Hepatocyte (in vitro differentiated cells): ENCODE results near the gene ZNF431. TPM values are rescaled to one million over a fixed set of nuclear protein-coding genes. Genes with fewer than 3 reads are reported as not detected.
"Not testable (repeated sequence)": the region's sequence is repeated elsewhere in the genome, so short reads cannot be mapped to it uniquely, and the experiment has no call there.

Experiments used
- DNase-seq: peaks from one replicate; pipeline ENCODE4 v3.0.0-alpha.2; 2016; ENCODE audit warnings: low spot score
- H2AFZ ChIP-seq: fragments of 200-600 bp; sonication (generic); 2 replicates; pipeline ENCODE4 v1.6.0; 2016; ENCODE audit warnings: antibody characterized with exemption, mild to moderate bottlenecking
- H3K27ac ChIP-seq: fragments of 200-600 bp; sonication (generic); 2 replicates; pipeline ENCODE4 v1.5.1; 2016; ENCODE audit warnings: mild to moderate bottlenecking
- H3K27me3 ChIP-seq: fragments of 200-600 bp; sonication (generic); 2 replicates; pipeline ENCODE4 v1.6.1; 2016
- H3K36me3 ChIP-seq: fragments of 200-600 bp; sonication (generic); replicated peaks from 2 replicates; pipeline ENCODE4 v1.5.1; 2016; ENCODE audit warnings: low read depth; ENCODE audit not compliant: insufficient read depth
- H3K4me1 ChIP-seq: fragments of 200-600 bp; sonication (generic); 2 replicates; pipeline ENCODE4 v1.5.1; 2016; ENCODE audit warnings: mild to moderate bottlenecking, moderate library complexity; ENCODE audit not compliant: insufficient read depth
- H3K4me2 ChIP-seq: fragments of 200-600 bp; sonication (generic); 2 replicates; pipeline ENCODE4 v1.6.0; 2016
- H3K4me3 ChIP-seq: fragments of 200-600 bp; sonication (generic); 2 replicates; pipeline ENCODE4 v1.5.1; 2016; ENCODE audit warnings: mild to moderate bottlenecking
- H3K79me2 ChIP-seq: fragments of 200-600 bp; sonication (generic); 2 replicates; pipeline ENCODE4 v1.6.0; 2017; ENCODE audit warnings: mild to moderate bottlenecking
- H3K9me2 ChIP-seq: fragments of 200-600 bp; sonication (generic); replicated peaks from 2 replicates; pipeline ENCODE4 v1.6.0; 2017; ENCODE audit warnings: mild to moderate bottlenecking; ENCODE audit not compliant: insufficient read depth
- H3K9me3 ChIP-seq: fragments of 200-600 bp; sonication (generic); 2 replicates; pipeline ENCODE4 v1.5.1; 2016; ENCODE audit warnings: low read depth, mild to moderate bottlenecking
- H4K20me1 ChIP-seq: fragments of 200-600 bp; sonication (generic); 2 replicates; pipeline ENCODE4 v1.6.0; 2016; ENCODE audit warnings: mild to moderate bottlenecking; ENCODE audit not compliant: insufficient read depth, poor library complexity, severe bottlenecking
- CTCF ChIP-seq: fragments of 200-600 bp; sonication (generic); IDR thresholded peaks from 2 replicates; pipeline ENCODE4 v1.5.1; 2016; ENCODE audit warnings: antibody characterized with exemption, mild to moderate bottlenecking; ENCODE audit not compliant: poor library complexity
- EZH2 ChIP-seq: fragments of 200-600 bp; sonication (generic); IDR thresholded peaks from 2 replicates; pipeline ENCODE4 v1.6.1; 2016; ENCODE audit warnings: antibody characterized with exemption, mild to moderate bottlenecking, borderline replicate concordance
- EZH2phosphoT487 ChIP-seq: fragments of 200-600 bp; sonication (generic); IDR thresholded peaks from one replicate; pipeline ENCODE4 v1.6.1; 2018; ENCODE audit warnings: antibody characterized with exemption, mild to moderate bottlenecking, low read depth, moderate library complexity; ENCODE audit not compliant: unreplicated experiment, severe bottlenecking
- WGBS: methylation state at CpG from one replicate; pipeline ENCODE4 v1.1.6; 2016; ENCODE audit warnings: low lambda C conversion rate; ENCODE audit errors: missing lambda C conversion rate; 5-methylcytosine and 5-hydroxymethylcytosine counted together
- polyA plus RNA-seq: library from polyadenylated mRNA; unstranded; fragments of >200 nt; fragmentation: Nextera tagmentation; extraction: Ambion mirVana; gene quantifications from 2 replicates; pipeline ENCODE4 v1.2.1, GENCODE V29; 2016
- total RNA-seq: library from RNA; depleted of rRNA; stranded (reverse); fragments of >200 nt; gene quantifications from 2 replicates; pipeline ENCODE4 v1.2.3, GENCODE V29; 2014

Gene ZNF431
- total and polyA plus RNA-seq, 2 experiments from 2014 or later: 8.8 to 11.4 TPM

GRCh38 chr19:21134934-21135366 is 6.9 kb upstream of the ZNF431 start:
- H3K4me2 ChIP-seq: no peak overlapping the region

GRCh38 chr19:21135433-21135832 is 6.4 kb upstream of the ZNF431 start:
- Histone ChIP-seq H3K4me1 (no peaks in the 10 kb centered on the region), H3K27me3 (no peaks in the 10 kb centered on the region), H4K20me1 (no peaks in the 10 kb centered on the region), H3K4me3 (no peak overlapping the region), H3K27ac (no peak overlapping the region), H2AFZ (no peak overlapping the region), H3K36me3 (no peaks in the 10 kb centered on the region), H3K9me2 (no peaks in the 10 kb centered on the region), H3K79me2 (no peaks in the 10 kb centered on the region), H3K9me3 (no peaks in the 10 kb centered on the region), H3K4me2 (no peak overlapping the region)
- DNase-seq: no peak
- no peak for TF ChIP-seq CTCF
- no peak for TF ChIP-seq EZH2
- TF ChIP-seq EZH2phosphoT487: no peak
- WGBS: 89% methylated on average over 8 of the region's 8 CpGs

More at GRCh38 chr19:21134934-21135366, 6.9 kb upstream of the ZNF431 start:
- TF ChIP-seq EZH2phosphoT487 (no peak), EZH2 (no peak), CTCF (no peak)
- Histone ChIP-seq H4K20me1 (no peaks in the 10 kb centered on the region), H3K9me2 (no peaks in the 10 kb centered on the region), H3K4me3 (no peak overlapping the region), H3K27ac (no peak overlapping the region), H3K27me3 (no peaks in the 10 kb centered on the region), H2AFZ (no peak overlapping the region), H3K79me2 (no peaks in the 10 kb centered on the region), H3K9me3 (no peaks in the 10 kb centered on the region), H3K4me1 (peaks cover under 1% of the 10 kb centered on the region), H3K36me3 (no peaks in the 10 kb centered on the region)
- WGBS: 81% methylated on average over 2 of the region's 2 CpGs
- no peak for DNase-seq

GRCh38 chr19:21138130-21138529 is 3.7 kb upstream of the ZNF431 start:
- Histone ChIP-seq H4K20me1 (no peaks in the 10 kb centered on the region), H3K4me2 (no peak overlapping the region), H3K36me3 (no peaks in the 10 kb centered on the region), H3K9me2 (no peaks in the 10 kb centered on the region), H3K9me3 (no peaks in the 10 kb centered on the region), H3K27me3 (no peaks in the 10 kb centered on the region), H3K4me3 (no peak overlapping the region), H3K79me2 (peaks cover 10% of the 10 kb centered on the region), H3K4me1 (no peaks in the 10 kb centered on the region), H2AFZ (no peak overlapping the region), H3K27ac (peak overlapping the region; percentile 34)
- TF ChIP-seq EZH2 (no peak), EZH2phosphoT487 (no peak)
- peak; percentile 18 for DNase-seq

GRCh38 chr19:21141006-21141405 is 834 bp upstream of the ZNF431 start:
- not testable (repeated sequence) for H3K4me3 ChIP-seq, H3K9me3 ChIP-seq, H3K4me2 ChIP-seq, H3K36me3 ChIP-seq, H2AFZ ChIP-seq, H3K27ac ChIP-seq, H3K9me2 ChIP-seq, DNase-seq, H3K27me3 ChIP-seq, H3K4me1 ChIP-seq, H4K20me1 ChIP-seq
- 100% methylated on average over 1 of the region's 1 CpG for WGBS
- H3K79me2 ChIP-seq: peaks cover 29% of the 10 kb centered on the region
